Measurements from ENCODE around the gene RSL24D1. TPM values are rescaled to one million over a fixed set of nuclear protein-coding genes. Genes with fewer than 3 reads are reported as not detected.

The RSL24D1 gene
- total RNA-seq, 2 experiments from 2014 or later: 183 to 194 TPM

GRCh38 chr15:55132672-55133071, 64.1 kb downstream of the RSL24D1 start:
- no peak for ATAC-seq
- CTCF ChIA-PET: interaction anchor here (1.2 kb wide), 1 partner anchor 24 kb away, joined by 3 read pairs; no protein-coding TSS in a partner anchor
- Mint-ChIP-seq H3K27ac (no peak overlapping the region), H3K27me3 (peaks cover 9% of the 10 kb centered on the region), H3K4me3 (no peak overlapping the region), H3K36me3 (ENCODE audit: low read depth) (no peaks in the 10 kb centered on the region), H3K9me3 (peaks cover 11% of the 10 kb centered on the region), H3K4me1 (ENCODE audit: low read depth) (no peaks in the 10 kb centered on the region)
- intact Hi-C loops (cut with micrococcal nuclease): no loop called here
- DNase-seq: no peak
- TF ChIP-seq, protein P1, sequence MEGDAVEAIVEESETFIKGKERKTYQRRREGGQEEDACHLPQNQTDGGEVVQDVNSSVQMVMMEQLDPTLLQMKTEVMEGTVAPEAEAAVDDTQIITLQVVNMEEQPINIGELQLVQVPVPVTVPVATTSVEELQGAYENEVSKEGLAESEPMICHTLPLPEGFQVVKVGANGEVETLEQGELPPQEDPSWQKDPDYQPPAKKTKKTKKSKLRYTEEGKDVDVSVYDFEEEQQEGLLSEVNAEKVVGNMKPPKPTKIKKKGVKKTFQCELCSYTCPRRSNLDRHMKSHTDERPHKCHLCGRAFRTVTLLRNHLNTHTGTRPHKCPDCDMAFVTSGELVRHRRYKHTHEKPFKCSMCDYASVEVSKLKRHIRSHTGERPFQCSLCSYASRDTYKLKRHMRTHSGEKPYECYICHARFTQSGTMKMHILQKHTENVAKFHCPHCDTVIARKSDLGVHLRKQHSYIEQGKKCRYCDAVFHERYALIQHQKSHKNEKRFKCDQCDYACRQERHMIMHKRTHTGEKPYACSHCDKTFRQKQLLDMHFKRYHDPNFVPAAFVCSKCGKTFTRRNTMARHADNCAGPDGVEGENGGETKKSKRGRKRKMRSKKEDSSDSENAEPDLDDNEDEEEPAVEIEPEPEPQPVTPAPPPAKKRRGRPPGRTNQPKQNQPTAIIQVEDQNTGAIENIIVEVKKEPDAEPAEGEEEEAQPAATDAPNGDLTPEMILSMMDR (IDR thresholded peaks at IDR 0.05): no peak
- POLR2A ChIA-PET: interaction anchor here (0.6 kb wide), 1 partner anchor 759 kb away, joined by 4 read pairs; no protein-coding TSS in a partner anchor

Other genes starting within 250 kb of the RSL24D1 start
- gene RAB27A, start 92.9 kb upstream of the RSL24D1 start, total RNA-seq: 100 to 1,000 TPM; 122 to 125 TPM
- 10 to 100 TPM; 10.5 to 13.2 TPM for gene PIGBOS1, start 122.2 kb upstream of the RSL24D1 start, total RNA-seq
- gene PIGB, start 122.3 kb upstream of the RSL24D1 start, total RNA-seq: 10 to 100 TPM; 14.0 to 17.5 TPM
- 10 to 100 TPM; 11.0 to 11.1 TPM for gene CCPG1, start 211.4 kb upstream of the RSL24D1 start, total RNA-seq
- gene PIERCE2, start 211.6 kb upstream of the RSL24D1 start, total RNA-seq: not detected

Measured in activated CD8-positive, alpha-beta T cell treated with anti-CD3 and anti-CD28 coated beads for 36 hours (primary cell).